HG03342 (cell line): ENCODE data around the gene EPHA10.
"Not testable (repeated sequence)": the region's sequence is repeated elsewhere in the genome, so short reads cannot be mapped to it uniquely, and the experiment has no call there.

Experiments used
- ATAC-seq: cut with Tn5 transposase; IDR thresholded peaks from one replicate; pipeline ENCODE4 v1.9.1; 2021; ENCODE audit warnings: mild to moderate bottlenecking, moderate library complexity; ENCODE audit not compliant: unreplicated experiment

EPHA10 gene

DNA sequence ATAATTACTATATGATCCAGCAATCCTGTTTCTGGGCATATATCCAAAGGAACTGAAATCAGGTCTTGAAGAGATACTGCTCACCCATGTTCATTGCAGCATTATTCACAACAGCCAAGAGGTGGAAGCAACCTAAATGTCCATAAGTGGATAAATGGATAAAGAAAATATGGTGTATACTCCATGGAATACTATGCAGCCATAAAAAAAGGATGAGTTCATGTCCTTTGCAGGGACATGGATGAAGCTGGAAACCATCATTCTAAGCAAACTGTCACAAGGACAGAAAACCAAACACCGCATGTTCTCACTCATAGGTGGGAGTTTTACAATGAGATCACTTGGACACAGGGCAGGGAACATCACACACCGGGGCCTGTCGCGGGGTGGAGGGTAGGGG, 26.3 kb downstream of the EPHA10 start:
- ATAC-seq: not testable (repeated sequence)

DNA sequence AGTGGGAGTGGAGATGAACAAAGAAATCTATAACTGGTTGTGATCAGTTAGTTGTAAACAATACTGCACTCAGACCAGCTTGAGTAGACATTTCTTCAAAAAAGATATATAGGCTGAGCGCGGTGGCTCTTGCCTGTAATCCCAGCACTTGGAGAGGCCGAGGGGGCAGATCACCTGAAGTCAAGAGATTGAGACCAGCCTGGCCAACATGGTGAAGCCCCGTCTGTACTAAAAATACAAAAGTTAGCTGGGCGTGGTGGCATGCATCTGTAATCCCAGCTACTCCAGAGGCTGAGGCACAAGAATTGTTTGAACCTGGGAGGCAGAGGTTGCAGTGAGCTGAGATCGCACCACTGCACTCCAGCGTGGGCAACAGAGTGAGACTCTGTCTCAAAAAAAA, 26.9 kb downstream of the EPHA10 start:
- ATAC-seq: not testable (repeated sequence)

GRCh38 chr1:37734629-37735591, 30.0 kb downstream of the EPHA10 start:
- no peak for ATAC-seq

DNA sequence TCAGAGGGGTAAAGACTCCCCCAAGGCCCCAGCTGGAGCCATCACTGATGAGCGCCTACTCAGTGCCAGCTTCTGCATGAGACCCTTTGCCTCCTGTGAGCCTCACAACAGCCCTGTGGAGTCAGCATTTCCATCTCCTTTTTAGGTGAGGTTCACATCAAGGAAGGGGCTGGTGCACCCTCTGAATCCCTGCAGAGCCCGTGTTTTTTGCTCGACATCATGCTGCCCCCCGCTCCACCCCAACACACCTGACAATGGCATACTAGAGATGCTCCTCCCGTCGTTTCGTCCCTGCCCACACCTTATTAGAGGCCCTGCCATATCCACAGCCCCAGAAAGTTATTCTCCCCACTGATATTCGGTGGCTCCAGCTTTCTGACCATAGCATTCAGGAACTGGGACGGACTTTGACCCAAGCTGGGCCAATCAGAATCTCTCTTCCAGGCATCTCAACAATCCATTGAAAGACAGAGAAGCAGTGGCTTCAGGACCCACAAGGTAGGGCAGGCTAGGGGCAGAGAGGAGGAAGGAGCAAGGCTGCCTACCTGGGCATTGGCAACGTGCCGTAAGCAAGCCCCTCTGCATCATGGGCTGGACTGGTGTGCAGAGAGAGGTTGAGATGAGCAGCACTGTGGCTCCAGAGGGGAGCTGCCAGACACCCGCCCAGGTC, 32.7 kb downstream of the EPHA10 start:
- no peak for ATAC-seq

DNA sequence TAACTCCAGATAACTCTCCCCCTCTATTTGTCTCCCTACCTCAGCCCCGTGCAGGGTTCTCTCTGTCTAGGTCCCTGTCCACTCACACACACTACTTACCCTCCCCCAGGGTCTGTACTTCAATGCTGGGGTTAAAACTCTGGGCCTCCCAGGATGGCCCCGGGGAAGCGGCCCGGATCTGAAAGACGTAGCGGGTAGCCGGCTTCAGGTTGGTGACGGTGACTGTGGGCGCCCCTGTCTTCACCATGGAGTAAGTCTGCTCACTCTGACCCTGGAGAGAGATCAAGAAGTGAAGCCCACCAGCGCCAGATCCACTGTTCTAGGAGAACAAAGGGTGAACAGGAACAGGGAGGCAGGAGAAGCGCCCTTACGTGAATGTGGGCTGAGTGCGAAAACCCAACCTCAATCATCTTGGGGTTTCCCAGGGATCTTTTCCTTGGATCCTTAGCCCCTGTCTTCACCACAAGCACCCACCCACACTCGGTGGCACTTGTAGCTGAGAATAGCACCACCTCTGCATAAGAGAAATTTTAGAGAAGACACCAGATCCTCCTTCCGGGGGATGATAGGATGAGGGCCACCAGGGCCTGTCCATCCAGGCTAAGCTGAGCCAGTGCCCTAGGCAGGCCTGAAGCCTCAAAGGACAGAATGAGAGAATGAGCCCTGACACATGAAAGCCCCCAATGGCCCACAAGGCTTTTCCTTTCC, 33.5 kb downstream of the EPHA10 start:
- ATAC-seq: no peak

GRCh38 chr1:37730376-37730775, 34.5 kb downstream of the EPHA10 start:
- ATAC-seq: no peak

GRCh38 chr1:37728416-37728815, 36.5 kb downstream of the EPHA10 start:
- ATAC-seq: no peak

GRCh38 chr1:37726751-37727585, 38.0 kb downstream of the EPHA10 start:
- ATAC-seq: no peak

GRCh38 chr1:37725851-37726613, 38.9 kb downstream of the EPHA10 start:
- no peak for ATAC-seq

DNA sequence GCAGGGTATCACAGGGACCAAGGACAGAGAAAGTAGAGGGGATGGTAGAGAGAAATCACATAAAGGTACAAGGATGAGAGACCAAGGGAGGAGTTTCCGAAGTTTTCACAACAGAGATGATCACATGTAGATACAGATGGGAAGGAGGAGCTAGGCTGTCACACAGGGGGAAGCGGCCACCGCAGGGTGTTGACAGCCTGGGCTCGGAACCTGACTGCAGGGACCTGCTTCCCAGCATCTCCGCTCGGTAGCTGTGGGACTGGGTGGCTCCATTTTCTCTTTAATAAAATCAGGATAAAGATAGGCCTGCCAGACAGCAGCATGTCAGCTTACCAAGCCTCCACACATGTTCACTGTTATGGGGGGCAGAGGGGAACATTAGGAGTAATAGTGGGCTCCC, 40.3 kb downstream of the EPHA10 start:
- ATAC-seq: no peak

DNA sequence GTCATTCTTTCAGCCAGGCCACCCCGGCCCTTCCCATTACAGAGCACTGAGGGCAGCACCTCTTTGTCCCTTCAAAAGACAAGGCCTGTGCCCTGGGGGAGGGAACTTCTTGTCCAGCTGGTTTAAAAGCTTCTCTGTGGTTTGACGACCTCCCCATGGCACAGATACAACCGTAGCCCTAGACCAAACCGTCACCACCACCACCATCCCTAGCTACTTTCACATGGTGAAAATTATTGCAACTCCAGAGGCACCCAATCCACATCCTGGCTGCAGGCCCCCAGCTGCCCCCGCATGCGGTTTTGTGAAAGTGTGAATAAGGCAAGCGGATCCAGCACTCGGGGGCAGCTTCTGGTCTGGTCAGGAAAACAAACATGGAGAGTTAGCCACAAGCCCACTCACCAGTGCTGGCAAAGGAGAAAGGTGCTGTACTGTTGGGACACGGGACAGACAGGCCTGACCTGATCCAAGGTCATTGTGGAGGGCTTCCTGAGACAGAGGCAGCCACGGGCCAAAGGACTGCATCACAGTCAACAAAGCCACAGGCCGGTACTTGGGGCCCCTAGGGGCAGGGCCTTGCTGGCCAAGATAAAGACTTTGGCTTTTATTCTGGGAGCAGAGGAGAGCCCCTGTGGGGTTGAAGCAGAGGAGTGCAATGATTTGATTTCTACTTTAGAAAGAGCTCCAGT, 41.4 kb downstream of the EPHA10 start:
- no peak for ATAC-seq

DNA sequence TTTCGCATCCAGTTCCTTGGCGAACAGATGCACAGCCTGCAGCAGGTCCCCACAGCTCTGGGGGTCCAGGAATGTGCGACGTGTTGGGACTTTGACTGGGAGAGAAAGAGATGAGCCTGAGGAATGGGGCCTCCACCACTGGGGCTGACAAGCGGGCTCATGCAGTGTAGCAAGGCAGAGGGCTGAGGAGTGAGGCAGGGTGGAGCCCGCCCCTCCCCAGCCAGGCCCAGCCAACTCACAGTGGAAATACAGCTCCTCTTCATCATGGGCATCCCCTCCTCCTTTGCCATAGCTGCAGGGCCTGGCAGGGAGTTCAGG, 41.9 kb downstream of the EPHA10 start:
- no peak for ATAC-seq

GRCh38 chr1:37722181-37723071, 42.5 kb downstream of the EPHA10 start:
- no peak for ATAC-seq

DNA sequence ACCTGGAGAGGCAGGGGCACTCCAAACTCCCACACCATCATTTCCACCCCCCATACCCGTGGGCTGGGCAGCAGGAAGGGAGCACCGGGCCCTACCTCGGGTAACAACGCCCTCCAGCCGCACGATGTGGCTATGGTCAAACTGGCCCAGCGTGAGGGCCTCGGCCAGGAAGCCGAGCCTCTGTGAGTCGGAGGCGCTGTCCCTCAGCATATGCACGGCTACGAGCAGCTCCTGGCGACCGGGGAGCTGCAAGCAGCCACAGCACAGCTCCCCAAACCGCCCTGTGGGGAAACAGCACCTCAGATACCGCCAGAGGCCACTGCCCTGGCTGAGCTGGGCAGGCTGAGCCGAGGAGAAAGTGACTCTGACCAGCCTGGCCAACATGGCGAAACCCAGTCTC, 43.4 kb downstream of the EPHA10 start:
- no peak for ATAC-seq

DNA sequence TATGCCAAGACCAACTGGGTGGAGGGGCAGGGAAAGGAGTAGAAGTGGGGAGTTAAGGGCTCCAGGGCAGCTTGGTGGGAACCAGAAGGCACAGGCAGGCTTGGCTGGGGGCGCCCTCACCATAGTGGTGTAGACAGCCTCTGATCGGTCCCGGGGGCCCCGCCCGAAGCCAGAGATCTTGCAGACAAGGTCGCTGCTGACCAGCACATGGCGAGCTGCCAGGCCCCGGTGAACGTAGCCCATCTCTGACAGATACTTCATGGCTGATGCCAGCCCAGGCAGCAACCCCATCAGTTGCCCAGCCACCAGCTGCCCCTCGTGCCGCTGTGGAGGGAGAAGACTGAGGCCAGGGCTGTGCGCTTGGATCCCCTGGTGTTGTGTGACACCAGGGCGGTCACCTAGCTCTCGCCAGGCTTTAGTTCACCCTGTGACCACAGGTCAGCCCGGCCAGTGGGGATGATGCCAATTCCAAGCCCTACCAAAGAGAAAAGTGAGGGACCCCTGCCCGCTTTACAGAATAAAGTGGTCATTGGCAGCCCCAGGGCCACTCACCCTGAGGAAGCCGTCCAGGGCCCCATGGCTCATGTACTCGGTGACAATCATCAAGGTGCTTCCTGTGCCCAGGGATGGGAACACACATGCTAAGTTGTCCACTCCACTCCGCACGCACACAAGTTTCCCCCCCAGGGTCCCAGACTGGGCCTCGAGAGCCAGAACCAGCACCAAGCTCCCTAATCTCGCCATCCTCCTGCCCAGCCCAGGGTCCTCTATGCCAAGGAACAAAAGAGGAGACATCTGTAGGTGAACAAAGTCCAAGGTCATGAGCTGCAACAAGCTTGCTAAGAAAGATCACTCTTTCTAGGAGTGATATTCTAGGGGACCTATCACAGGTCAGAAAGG, 44.4 kb downstream of the EPHA10 start:
- no peak for ATAC-seq

GRCh38 chr1:37719572-37720195, 45.2 kb downstream of the EPHA10 start:
- no peak for ATAC-seq
